ENCODE data around the gene LRP8.
A peak's percentile ranks its signal among the peaks of the same experiment; 100 is the strongest.

Gene LRP8

DNA sequence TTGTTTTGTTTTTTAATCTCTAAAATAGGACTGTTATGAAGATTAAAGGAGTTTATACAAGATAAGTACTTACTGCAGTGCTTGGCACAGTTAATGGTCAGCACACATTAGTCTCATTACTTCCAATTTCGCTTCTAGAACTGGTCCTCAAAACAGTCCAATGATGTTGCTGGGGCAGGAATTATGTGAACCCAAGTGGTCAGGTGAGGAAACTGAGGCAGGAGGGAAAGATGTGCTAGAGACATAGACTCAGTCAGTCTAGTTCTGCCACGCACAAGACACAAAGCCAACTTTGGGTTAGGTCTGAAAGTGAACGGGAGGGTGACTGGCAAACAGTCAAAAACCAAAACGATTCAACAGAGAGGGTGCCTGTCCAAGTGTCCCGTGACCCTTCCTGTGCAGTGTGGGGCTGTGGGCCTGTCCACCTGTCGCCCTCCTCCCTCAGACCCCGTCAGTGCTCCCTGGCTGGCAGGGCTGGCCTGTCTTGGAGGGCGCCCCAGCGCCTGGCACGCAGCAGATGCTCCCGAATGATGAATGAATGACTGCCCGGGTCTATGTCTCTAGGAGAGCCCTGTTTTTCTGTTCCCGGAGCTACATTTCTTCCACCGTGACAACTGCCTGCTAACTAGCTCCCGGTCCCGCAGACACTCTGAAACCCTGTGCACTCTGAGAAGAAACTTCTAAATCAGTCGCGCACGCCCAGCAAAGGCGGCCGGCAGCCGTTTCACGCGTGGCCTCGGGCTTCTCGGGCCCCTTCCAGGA lies 2.4 kb downstream of the LRP8 start:
- DNase-seq (ENCODE audit: low read depth) = no peak
- in situ Hi-C loops (cut with HindIII; ENCODE audit: low sequenced_read_pairs) = no loop called here
- TF ChIP-seq, protein P1, sequence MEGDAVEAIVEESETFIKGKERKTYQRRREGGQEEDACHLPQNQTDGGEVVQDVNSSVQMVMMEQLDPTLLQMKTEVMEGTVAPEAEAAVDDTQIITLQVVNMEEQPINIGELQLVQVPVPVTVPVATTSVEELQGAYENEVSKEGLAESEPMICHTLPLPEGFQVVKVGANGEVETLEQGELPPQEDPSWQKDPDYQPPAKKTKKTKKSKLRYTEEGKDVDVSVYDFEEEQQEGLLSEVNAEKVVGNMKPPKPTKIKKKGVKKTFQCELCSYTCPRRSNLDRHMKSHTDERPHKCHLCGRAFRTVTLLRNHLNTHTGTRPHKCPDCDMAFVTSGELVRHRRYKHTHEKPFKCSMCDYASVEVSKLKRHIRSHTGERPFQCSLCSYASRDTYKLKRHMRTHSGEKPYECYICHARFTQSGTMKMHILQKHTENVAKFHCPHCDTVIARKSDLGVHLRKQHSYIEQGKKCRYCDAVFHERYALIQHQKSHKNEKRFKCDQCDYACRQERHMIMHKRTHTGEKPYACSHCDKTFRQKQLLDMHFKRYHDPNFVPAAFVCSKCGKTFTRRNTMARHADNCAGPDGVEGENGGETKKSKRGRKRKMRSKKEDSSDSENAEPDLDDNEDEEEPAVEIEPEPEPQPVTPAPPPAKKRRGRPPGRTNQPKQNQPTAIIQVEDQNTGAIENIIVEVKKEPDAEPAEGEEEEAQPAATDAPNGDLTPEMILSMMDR (IDR thresholded peaks at IDR 0.05; ENCODE audit: low read depth, low read length, missing control alignments) = no peak
- H3K4me3 ChIP-seq (ENCODE audit: low read depth, low read length) = peak overlapping the region; percentile 66

DNA sequence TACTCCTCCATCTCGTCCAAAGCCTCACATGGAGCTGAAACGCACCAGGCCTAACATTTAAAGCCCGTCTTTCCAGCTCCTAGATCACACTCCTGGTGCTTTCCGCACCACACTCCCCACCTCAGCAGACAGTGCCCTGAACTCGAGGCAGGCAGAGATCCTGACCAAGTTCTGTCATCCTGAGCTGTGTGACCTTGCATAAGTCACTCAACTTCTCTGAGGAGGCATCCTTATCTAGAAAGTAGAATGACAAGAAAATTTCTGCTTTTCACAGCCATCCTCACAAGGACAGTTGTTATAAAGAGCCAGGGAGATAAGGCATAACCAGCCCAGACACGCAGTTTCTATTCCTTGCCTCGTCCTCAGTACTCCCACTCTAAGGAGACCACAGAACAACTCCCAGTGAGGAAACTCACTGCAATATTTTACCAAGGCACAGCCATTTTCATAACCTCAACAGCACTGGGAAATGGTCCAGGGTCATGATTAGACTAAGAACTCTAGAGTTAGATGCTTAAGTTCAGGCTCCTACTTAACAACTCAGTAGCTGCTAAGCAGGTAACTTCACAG lies 3.1 kb downstream of the LRP8 start:
- no peak for DNase-seq (ENCODE audit: low read depth)
- in situ Hi-C loops (cut with HindIII; ENCODE audit: low sequenced_read_pairs) = no loop called here
- no peak overlapping the region for H3K4me3 ChIP-seq (ENCODE audit: low read depth, low read length)
- TF ChIP-seq, protein P1 (IDR thresholded peaks at IDR 0.05; ENCODE audit: low read depth, low read length, missing control alignments) = no peak

DNA sequence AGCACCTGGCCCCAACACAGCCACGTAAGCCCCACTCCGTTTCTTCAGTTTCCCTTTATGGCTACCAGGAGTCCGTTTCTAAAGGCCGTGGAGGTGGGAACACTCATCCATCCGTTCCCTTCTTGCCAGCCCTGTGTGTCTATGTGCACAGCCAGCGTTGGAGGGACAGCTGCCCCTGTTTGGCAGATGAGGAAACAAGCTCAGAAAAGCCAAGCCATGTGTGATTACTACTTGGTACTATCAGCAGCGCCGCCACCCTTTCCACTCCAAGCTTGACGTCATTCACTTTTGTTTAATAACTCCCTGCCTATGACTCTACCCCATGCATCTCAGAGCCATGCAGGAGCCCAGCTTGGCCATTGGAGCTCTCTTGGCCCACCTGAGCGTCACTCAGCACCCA lies 3.5 kb downstream of the LRP8 start:
- in situ Hi-C loops (cut with HindIII; ENCODE audit: low sequenced_read_pairs) = no loop called here
- no peak overlapping the region for H3K4me3 ChIP-seq (ENCODE audit: low read depth, low read length)
- TF ChIP-seq, protein P1 (IDR thresholded peaks at IDR 0.05; ENCODE audit: low read depth, low read length, missing control alignments) = no peak
- no peak for DNase-seq (ENCODE audit: low read depth)

DNA sequence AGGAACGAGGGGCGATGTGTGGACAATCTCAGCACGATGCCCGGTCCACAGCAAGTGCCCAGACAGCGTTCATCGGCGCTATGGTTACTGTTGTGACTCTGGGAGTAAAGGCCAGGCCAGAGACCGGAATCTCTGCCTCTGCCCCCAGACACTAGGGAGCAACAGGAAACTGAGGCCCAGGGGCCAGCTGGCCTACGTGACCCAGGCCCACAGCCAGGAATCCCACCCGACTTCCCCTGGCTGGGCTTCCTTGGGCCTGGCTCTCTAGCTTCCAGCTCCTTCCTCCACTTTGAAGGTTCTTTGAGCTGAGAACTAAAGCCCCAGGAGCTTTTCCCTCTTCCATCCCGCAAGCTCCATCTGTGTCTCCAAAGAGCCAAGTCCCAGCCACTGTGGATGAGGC lies 4.6 kb downstream of the LRP8 start:
- TF ChIP-seq, protein P1 (IDR thresholded peaks at IDR 0.05; ENCODE audit: low read depth, low read length, missing control alignments) = no peak
- in situ Hi-C loops (cut with HindIII; ENCODE audit: low sequenced_read_pairs) = no loop called here
- H3K4me3 ChIP-seq (ENCODE audit: low read depth, low read length) = no peak overlapping the region
- no peak for DNase-seq (ENCODE audit: low read depth)

DNA sequence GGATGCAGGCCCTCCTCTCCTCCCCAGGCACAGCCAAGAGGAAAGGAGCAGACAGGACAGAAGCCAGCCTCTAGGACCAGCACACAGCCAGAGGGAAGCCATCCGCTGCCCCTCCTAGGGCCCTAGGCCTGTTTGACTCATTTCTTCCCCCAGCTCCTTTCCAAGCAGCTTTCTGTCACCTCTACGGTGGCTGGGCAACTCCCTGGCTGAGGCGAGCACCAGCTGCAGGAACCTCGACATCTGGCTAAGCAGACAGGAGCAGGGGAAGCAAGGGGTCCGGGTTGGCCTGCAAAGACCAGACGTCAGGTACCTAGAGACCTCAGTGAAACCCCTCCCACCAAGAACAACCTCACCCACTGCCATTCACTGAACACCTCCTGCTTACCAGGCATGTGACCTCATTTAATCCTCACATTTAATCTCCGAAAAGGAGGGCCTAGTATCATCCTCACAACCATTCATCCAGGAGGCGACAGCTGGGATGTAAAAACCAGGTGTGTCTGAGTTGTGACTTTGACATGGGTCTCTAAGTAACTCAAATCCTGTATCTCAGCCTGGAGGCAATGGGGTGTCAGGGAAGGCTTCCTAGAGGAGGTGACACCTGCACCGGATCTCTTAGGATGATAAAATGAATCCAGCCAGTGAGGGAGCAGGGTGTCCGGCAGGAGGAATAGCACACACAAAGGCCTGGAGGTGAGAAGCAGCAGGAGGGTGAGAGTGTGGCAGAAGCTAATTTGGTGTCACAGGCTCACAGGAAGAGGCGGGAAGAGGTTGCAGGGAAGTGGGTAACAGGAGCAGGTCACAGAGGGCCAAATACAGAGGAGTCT lies 5.9 kb downstream of the LRP8 start:
- no peak for DNase-seq (ENCODE audit: low read depth)
- H3K4me3 ChIP-seq (ENCODE audit: low read depth, low read length) = no peak overlapping the region
- TF ChIP-seq, protein P1 (IDR thresholded peaks at IDR 0.05; ENCODE audit: low read depth, low read length, missing control alignments) = no peak
- in situ Hi-C loops (cut with HindIII; ENCODE audit: low sequenced_read_pairs) = no loop called here

DNA sequence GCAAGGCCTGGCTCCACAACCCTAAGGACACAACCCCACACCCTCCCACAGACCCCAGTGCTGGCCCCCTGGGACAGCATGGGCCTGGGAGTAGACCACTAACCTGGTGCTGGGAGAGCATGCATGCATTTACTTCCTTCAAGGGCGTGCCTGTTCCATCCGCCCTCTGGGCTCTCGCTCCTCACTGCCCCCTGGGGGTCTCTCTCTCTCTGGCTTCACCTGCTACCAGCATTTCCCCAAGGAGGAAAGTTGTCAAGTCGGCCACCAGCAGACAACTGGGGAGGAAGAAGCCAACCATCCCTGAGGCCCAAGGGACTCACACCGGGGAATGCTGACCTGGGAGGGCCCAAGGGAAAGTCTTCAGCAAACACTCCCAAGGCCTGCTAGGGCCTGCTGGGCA lies 6.5 kb downstream of the LRP8 start:
- TF ChIP-seq, protein P1 (IDR thresholded peaks at IDR 0.05; ENCODE audit: low read depth, low read length, missing control alignments) = peak; percentile 46
- no peak overlapping the region for H3K4me3 ChIP-seq (ENCODE audit: low read depth, low read length)
- DNase-seq (ENCODE audit: low read depth) = no peak
- in situ Hi-C loops (cut with HindIII; ENCODE audit: low sequenced_read_pairs) = no loop called here

Data from astrocyte of the cerebellum (primary cell).